ENCODE results near the gene PXMP2.
A peak's percentile ranks its signal among the peaks of the same experiment; 100 is the strongest.
"Not testable (repeated sequence)": the region's sequence is repeated elsewhere in the genome, so short reads cannot be mapped to it uniquely, and the experiment has no call there.

PXMP2 gene

DNA sequence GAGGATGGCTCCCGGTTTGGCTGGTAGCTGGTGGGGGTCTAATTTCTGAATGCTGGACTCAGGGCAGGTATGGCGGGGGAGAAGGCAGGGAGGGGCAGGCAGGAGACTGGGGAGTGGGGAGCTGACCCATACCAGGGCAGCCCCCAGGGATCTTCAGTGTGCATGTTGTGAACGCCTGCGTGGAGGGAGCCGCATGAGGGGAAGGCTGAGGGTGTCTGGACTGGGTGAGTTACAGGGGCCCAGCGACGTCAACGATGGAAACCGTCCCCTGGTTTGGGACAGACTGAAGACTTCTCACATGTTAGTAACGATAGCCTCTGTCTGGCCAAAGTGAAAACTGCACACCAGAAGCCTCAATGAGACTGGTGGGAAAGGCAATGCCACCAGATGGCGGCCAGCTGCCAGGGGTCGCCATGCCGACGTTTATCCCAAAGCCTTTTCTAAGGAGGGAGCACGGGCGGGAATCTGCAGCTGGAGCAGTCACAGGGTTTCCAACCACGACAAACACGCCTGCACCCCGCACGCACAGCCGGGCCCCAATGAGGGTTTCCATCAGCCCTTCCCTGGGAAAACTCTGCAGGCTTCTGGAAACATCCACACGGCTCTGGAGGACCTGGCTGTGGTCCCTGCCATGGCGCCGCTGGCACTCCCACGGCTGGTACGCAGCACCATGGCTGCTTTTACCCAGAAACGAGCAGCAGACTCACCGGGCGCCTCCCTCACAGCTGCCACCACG, 37.3 kb downstream of the PXMP2 start:
- no peak for DNase-seq

- no peak for DNase-seq
Measured at GRCh38 chr12:132726386-132726785, 39.0 kb downstream of the PXMP2 start.

DNA sequence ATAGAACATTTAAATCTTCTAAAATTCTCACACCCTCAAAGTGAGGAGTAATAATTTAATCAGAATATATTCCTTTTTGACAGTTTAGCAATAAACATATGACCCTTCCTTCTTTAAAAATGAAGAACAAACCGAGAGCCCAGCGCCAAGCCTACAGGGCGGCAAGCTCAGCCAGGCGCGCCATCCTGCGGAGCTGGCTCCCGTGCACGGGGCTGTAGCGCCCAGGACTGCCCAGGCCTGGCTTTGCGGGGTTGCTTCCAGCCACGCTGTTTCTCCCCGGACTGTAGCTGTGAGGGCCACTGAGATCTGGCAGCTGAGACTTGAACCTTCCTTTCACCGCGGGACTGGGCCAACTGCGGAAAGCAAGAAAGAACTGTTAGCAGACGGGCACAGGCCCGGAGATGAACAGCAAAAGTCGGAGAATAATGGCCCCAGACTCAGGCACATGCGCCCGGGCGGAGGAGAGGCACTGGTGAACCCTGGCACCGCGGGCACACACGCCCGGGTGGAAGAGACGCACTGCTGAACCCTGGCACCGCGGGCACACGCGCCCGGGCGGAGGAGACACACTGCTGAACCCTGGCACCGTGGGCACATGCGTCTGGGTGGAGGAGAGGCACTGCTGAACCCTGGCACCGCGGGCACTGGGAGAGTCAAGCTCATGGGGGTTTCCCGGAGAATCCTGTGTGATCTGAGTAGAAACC, 39.9 kb downstream of the PXMP2 start:
- DNase-seq: no peak

GRCh38 chr12:132728502-132728901, 41.1 kb downstream of the PXMP2 start:
- no peak for DNase-seq

GRCh38 chr12:132729541-132730320, 42.3 kb downstream of the PXMP2 start:
- peak in 2 of 3 donors; percentile 43 to 58 for DNase-seq

- no peak for DNase-seq
Measured at GRCh38 chr12:132730353-132730752, 43.0 kb downstream of the PXMP2 start.

DNA sequence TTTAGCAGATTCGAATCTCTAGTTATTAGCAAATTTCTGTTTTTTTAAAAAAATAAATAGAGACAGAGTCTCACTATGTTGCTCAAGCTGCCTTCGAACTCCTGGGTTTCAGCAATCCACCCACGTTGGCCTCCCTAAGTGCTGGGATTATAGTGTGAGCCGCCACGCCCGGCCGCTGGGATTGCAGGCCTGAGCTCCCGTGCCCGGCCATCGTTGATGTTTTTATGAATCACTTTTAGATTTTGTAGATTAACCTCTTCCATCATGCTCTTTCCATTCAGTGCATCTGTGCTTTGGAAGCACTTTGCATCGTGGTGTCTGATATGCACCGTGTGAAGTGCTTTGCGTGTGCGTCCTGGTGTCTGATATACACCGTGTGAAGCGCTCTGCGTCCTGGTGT, 44.2 kb downstream of the PXMP2 start:
- no peak for DNase-seq

DNA sequence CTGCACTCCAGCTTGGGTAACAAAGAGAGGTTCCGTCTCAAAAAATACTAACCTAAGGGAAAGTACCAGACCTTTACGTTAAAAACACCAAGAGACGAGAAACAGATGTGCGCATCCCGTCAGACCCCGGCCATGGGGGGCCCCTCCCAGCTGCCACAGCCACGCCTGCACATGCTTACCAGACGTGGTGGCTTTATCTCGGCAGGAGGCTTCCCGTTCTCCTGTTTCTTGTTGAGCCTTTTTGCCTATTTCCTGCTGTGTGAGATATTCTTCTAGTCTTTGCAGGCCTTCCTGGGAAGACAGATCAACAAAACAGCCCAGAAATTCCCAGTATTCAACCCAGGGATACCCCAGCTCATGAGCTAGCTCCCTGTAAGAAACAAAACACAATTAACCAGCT, 46.8 kb downstream of the PXMP2 start:
- no peak for DNase-seq

GRCh38 chr12:132735496-132735895, 48.1 kb downstream of the PXMP2 start:
- no peak for DNase-seq

- no peak for DNase-seq
Measured at GRCh38 chr12:132736378-132736777, 49.0 kb downstream of the PXMP2 start.

- DNase-seq: no peak
Measured at GRCh38 chr12:132736913-132737312, 49.5 kb downstream of the PXMP2 start.

- no peak for DNase-seq
Measured at GRCh38 chr12:132739600-132740312, 52.4 kb downstream of the PXMP2 start.

- no peak for DNase-seq
Measured at GRCh38 chr12:132740313-132740646, 52.9 kb downstream of the PXMP2 start.

GRCh38 chr12:132740652-132741051, 53.3 kb downstream of the PXMP2 start:
- DNase-seq: no peak

DNA sequence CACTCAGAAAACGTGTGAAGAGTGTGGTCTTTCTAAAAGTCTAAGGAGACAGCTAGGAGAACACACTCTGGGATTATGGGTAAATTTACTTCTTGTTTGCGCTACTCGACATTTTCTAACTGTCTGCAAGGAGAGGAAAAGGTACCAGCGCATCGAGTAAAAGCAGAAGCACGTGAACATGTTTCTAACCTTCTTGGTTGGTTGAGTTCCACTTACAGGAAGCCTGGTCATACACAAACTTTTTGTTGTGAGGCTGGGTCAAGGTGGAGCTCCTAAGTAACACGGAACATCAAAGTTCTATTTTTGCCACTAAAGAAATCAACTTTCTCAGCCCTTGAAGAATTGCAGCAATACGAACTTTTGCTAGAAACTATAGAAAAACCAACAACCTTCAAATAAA, 54.2 kb downstream of the PXMP2 start:
- no peak for DNase-seq

- DNase-seq: no peak
Measured at GRCh38 chr12:132743831-132744230, 56.4 kb downstream of the PXMP2 start.

DNA sequence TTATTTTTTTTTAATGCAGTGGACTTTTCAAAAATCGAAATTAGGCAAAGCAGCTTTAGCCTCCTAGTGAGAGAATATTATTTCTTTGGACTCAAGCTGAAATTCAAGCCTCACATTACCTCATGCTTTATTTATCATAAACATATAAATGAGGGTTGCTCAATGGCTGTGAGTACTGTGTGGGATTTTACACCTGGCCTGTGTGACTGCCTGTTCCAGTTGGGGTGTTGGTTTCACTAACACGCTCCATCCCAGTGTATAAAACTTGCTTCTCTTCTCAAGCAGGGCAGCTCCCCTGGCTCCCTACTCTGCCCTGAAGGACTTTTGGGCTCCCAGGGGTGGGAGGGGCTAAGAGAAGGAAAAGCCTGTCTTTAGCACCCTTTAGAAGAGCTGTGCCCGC, 59.2 kb downstream of the PXMP2 start:
- DNase-seq: no peak

DNA sequence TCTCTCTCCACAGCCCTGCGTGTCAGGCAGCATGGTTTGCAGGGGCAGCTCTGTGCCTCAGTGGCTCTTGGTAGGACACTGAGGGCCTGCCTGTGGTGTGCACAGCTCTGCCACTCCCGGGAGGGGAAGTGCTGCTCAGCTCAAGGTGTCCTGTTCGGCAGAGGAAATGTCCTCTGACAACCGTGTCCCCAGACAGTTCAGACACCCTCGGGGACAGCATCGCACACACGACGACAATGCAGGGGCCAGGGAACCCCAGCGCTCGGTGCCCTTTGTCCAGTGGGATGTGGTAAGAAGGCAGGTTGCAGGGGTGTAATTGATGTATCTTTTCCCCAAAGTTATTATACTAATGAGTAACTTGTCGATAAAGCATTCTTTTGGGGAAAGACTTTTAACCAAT, 60.0 kb downstream of the PXMP2 start:
- no peak for DNase-seq

DNA sequence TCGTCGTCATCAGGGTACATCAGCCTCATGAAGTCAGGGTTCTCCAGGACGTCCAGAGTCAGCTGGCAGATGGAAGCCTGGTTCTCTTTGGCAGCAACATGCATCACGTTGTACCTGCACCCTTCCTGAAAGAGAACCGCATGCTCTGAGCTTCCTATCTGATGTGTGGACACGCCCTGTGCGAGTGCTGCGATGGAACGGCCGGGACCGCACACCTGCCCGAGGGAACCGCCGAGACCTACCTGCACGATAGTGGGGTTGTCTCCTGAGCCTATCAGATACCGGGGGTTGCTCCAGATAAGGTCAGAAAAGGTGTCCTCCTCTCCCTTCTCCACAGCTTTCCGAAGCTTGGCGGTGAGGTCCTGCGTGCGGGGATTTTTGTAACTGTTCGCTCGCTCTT, 60.5 kb downstream of the PXMP2 start:
- no peak for DNase-seq

DNA sequence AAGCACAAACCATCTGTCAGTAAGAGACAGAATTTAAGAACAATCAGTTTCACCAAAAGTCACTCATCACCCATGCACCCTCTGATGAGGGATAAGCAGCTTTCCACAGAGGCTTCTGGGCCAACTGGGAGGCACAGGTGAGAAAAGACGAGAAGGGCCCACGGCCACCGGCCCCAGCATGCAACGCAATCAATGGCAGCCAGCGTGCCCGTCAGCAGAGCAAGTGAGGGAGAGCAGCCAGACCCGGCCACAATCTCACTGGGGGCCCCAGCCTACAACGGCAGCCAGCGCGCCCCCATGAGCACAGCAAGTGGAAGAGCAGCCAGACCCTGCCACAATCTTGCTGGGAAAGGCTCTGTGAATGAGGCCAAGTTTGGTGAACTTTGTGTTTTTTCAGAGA, 60.9 kb downstream of the PXMP2 start:
- no peak for DNase-seq

- not testable (repeated sequence) for DNase-seq
Measured at GRCh38 chr12:132753670-132754069, 66.3 kb downstream of the PXMP2 start.

GRCh38 chr12:132754160-132754932, 67.0 kb downstream of the PXMP2 start:
- peak in 1 of 3 donors; percentile 19 for DNase-seq
